ENCODE data around the gene ZNF518A.
A peak's percentile ranks its signal among the peaks of the same experiment; 100 is the strongest.

Gene ZNF518A

DNA sequence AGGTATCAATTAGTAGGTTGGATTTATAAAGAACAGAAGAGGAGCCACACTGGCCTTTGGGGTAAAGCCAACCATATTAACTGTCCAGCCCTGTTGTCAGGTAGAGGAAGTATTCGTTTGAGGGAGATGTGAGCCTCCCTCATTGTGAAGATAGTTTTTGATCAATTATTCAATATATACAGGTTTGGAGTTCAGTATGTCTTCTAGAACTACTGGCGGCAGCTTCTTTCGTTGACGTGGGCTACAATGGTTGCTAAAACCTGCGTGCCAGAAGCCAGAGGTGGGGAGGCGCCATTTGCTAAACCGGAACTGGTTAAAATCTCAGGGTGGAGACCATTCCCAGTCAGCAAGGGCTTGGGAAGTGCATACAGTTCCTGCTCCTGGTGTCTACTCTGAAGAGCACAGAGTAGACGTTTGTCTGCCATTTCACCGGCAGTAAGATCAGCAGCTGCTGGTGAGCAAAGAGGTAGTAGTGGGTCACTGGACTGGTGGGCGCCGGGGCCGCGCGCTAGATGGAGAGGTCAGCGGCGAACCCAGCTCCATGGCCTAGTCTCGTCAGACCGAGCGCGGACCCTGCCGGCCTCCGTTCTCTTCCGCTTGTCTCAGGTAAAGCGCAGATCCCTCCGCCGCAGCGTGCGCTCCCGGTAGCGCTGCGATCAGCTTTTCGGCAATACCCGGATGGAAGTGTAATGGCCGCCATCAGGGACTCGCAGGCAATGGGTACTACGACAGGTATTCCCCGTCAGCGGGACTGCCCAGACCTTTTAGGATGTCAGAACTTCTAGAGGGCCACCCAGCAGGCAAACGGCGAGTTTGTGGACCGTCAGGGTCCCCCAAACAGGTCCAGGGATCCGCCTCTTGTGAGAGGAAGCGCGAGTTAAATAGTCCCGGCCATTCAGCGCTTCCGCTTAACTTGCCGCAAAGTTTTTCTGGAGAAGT, at the start of gene ZNF518A:
Gene ZNF518A (plus strand): TSS at position 911 of the 939 bp plus-strand sequence. CDS start 26,026 bp downstream, outside the sequence.
- DNase-seq (ENCODE audit: low read depth in 4 of 4, low spot score in 1 of 4) = peak; percentile 61 to 81 (median 72)

- DNase-seq (ENCODE audit: low read depth in 4 of 4, low spot score in 1 of 4) = no peak
Observed at GRCh38 chr10:96082153-96082552, 47.9 kb upstream of the ZNF518A start.

- DNase-seq (ENCODE audit: low read depth in 4 of 4, low spot score in 1 of 4) = no peak
Observed at GRCh38 chr10:96082748-96083147, 47.3 kb upstream of the ZNF518A start.

GRCh38 chr10:96089116-96089515, 41.0 kb upstream of the ZNF518A start:
- no peak for DNase-seq (ENCODE audit: low read depth in 4 of 4, low spot score in 1 of 4)

DNA sequence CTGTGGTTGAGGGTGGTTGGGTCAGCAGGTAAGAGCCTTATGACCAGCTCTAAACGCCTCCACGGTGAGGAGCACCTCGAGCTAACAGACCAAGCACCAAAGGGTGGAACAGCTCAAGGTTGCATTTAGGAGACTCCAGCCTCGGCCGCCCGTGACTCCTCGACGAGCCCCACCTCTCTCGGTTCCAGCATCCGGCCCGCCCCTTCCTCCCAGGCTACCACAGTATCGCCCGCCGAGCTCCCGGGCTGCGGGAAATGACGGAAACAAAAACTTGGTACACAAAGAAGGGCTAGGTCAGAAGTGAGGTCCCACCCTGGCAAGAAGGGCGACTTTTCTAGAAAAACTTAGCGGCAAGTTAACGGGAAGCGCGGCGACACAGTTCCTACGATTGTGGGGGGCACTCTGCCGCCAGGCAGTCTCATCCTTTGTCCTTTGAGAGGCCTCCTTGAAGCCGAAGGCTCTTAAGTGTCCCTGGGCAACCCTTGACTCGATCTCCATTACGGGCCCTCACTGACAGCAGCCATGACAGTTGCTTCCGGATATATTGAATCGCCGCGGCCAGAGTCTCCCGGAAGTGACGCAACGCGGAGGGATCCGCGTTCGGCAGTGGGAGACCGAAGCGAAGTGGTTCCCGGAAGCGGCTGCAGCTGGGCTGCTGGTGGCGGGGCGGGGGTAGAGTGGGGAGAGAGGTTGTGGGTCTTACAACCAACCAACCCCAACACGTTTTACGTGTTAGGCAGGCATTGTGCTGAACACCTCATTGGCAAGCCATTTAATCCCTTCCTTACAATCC, 40.2 kb upstream of the ZNF518A start:
- peak; percentile 70 to 89 (median 81) for DNase-seq (ENCODE audit: low read depth in 4 of 4, low spot score in 1 of 4)

DNA sequence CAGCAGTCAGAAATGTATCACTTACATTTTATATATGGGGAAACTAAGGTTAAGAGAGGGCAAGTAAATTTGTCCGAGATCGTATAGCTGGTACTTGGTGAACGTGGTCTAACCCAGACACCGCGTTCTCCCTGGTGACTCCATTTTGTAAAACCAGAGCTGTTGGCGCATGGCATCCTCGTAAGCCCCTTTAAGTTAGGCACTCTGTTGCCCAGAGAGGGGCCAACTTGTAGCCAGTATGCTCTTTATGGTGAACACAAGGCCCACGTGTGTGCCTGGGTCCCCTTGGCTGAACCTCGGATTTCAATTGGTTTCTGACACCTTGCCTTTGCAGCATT, 39.7 kb upstream of the ZNF518A start:
- no peak for DNase-seq (ENCODE audit: low read depth in 4 of 4, low spot score in 1 of 4)

- no peak for DNase-seq (ENCODE audit: low read depth in 4 of 4, low spot score in 1 of 4)
Observed at GRCh38 chr10:96092999-96093767, 36.9 kb upstream of the ZNF518A start.

DNA sequence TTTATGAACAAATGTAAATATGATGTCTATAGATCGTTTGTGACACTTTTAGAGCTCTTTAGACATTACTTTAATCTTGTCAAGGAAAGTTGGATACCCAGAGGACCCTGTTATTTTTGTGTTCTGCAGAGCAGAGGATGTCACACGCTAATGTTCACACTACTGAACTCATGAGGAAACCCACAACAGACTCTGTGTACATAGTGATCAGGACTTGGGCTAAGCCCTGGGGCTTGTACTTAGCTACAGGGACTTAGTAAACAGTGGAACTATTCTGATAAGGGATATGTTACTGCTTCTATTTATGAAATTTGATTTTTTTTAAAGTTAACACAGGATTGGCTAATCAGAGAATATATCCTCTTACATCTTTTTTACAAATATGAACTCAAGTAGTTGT, 36.1 kb upstream of the ZNF518A start:
- DNase-seq (ENCODE audit: low read depth in 4 of 4, low spot score in 1 of 4) = no peak

DNA sequence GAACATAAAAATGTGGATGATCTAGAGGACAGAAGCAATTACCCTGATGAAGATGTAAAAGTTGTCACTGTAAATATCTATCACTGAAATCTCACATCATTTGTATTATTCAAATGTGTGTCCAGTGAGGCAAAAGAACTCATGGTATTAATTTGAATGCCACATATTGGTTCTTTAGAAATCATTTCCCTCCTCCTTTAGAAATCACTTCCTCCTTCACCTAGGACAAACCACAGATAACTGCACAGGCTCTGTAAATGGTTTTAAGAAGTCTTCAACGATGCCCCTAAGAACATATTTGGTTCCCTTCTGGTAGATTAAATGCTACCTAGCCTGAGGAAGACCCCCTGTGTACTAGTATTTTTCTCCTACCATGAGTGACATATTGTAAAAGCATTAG, 33.1 kb upstream of the ZNF518A start:
- DNase-seq (ENCODE audit: low read depth in 4 of 4, low spot score in 1 of 4) = no peak

GRCh38 chr10:96097865-96098264, 32.2 kb upstream of the ZNF518A start:
- no peak for DNase-seq (ENCODE audit: low read depth in 4 of 4, low spot score in 1 of 4)

- no peak for DNase-seq (ENCODE audit: low read depth in 4 of 4, low spot score in 1 of 4)
Observed at GRCh38 chr10:96107623-96108038, 22.5 kb upstream of the ZNF518A start.

GRCh38 chr10:96112531-96112930, 17.6 kb upstream of the ZNF518A start:
- DNase-seq (ENCODE audit: low read depth in 4 of 4, low spot score in 1 of 4) = no peak

DNA sequence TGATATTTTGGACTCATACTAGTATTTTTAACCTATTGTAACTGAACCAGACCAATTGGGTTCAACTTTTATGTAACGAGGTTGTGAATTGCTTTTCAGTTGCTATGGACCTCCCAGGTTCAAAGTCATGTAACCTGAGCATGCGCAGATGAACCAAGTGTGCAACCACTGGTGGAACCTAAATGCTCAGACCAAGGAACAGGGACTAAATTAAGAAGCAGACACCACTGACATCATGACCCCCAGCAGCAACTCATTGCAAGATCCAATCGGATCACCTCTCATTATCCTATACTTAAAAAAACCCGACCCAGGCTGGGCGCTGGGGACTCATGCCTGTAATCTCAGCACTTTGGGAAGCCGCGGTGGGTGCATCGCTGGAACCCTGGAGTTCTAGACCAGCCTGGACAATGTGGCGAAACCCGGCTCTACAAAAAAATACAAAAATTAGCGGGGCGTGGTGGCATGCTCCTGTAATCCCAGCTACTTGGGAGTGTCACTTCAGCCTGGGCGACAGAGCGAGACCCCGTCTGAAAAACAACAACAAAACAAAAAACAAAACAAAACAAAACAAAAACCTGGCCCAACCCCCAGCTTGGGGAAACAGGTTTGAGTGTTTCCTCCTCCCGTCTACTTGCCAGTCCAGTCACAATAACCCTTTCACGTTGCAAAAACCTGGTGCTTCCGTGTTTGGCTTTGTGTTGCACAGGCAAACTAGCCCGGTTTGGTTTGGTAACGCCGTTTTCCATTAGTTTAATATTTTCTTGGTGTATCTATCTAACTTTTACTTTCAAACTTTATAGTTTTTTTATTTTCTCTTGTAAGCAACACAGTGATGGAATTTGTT, 11.3 kb upstream of the ZNF518A start:
- DNase-seq (ENCODE audit: low read depth in 4 of 4, low spot score in 1 of 4) = no peak

- no peak for DNase-seq (ENCODE audit: low read depth in 4 of 4, low spot score in 1 of 4)
Observed at GRCh38 chr10:96122824-96123223, 7.3 kb upstream of the ZNF518A start.

DNA sequence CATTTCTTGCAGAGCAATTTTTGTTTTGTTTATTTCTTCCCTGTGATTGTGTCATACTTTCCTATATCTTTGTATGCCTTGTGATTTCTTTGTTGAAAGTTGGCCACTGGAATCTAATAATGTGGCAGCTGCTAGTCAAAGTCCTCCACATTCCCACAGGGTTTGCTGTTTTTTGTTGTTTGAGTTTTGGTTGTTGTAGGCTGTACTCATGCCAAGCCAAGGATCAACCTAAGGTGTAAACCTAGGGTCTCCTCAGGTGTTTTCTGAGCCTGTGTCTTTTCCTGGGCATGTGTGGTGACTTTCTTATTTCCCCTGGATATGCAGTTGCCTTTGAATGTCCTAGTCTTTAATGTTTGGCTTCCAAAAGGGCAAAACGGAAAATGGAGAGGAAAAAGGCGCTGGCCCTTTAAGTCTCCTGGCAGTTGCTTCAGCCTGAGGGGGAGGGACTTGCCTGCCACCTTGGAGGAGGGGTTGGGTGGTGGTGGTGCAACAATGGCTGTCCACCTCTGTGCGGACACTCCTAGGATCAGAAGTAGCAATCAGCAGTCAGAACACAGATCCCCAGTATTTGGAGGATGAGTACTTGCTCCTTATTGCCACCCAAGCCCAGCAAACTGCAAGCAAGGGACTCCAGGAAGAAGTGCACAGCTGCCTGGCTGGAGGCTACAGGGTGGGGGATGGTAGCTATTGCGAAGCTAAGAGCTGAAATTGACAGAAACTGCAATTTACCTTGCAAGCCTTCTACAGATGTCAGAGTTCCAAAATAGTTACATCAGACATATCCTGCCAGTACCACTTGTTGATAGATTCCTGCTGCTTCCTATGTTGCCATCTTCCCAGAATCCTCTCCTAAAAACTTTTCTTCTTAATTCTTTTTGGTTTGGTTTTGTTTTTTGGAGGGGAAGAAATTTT, 5.6 kb upstream of the ZNF518A start:
- DNase-seq (ENCODE audit: low read depth in 4 of 4, low spot score in 1 of 4) = no peak

DNA sequence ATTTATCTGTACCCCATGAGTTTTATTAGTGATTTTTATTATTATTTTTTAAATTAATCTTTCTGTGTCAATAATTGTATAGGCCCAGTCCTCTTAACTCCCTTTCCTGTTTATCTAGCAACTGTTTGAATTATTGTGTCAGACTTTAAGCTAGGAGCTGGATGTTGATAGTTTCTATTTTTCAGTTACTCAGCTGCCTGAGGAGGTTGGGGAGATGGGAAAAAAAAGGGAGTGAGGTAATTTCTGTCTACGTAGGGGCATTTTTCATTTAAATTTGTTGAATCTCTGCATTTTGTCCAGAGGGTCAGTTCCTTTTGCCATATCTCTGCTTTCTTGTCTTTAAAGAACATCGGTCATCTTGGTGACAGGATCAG, 5.0 kb upstream of the ZNF518A start:
- DNase-seq (ENCODE audit: low read depth in 4 of 4, low spot score in 1 of 4) = no peak

DNA sequence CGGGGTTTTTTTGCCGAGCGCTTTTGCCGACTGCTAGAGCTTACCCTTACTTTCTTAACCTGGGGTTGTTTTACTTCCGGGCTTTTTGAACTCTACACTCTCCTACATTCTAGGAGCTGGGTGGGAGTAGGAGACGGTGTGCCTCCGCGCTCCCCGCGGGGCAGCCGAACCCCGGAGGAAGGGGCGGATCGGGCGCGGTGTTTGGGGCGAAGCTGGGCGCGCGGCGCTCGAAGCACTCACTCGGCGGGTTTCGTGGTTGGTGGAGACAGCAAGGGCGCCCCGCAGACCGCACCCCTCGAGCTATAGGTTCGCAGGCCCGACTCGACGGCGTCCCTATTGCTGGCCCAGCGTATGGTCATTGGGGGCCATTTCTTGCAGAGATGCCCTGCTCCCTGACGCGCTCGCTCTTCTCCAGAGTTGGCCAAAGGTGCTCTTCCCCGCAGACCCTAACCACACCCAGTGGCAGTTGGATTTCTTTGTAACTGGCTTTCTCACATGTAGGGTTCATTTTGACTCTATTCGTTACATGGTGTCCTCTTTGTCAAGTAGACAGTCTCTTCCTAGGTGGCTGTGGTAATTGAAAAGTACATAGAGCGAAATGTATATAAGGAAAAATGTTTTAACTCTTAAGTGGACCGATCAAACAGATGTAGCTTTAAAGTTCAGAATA, 364 bp downstream of the ZNF518A start:
- DNase-seq (ENCODE audit: low read depth in 4 of 4, low spot score in 1 of 4) = peak in 3 of 4 experiments; percentile 46 to 64 (median 58)

GRCh38 chr10:96131621-96132020, 1.5 kb downstream of the ZNF518A start:
- DNase-seq (ENCODE audit: low read depth in 4 of 4, low spot score in 1 of 4) = no peak

- no peak for DNase-seq (ENCODE audit: low read depth in 4 of 4, low spot score in 1 of 4)
Observed at GRCh38 chr10:96133135-96133534, 3.0 kb downstream of the ZNF518A start.

Data from stimulated activated CD4-positive, alpha-beta T cell treated with anti-CD3 and anti-CD28 coated beads, Interleukin-1b, Interleukin-23, amount 100 ng/mL, for 24 hours (primary cell).